GM12878 (cell line): ENCODE measurements around the gene TNFRSF8. TPM values are rescaled to one million over a fixed set of nuclear protein-coding genes. Genes with fewer than 3 reads are reported as not detected.

ENCODE experiments used
- ASH2L ChIP-seq: fragments of 300-600, 200-600 bp; sonication (generic); IDR thresholded peaks from 2 replicates; pipeline ENCODE4 v1.6.1; 2017; ENCODE audit warnings: low read depth, mild to moderate bottlenecking, borderline replicate concordance
- ATF7 ChIP-seq: fragments of 450-650 bp; IDR thresholded peaks from 2 replicates; pipeline ENCODE4 v1.6.1; 2016; ENCODE audit warnings: low read depth, mild to moderate bottlenecking
- BMI1 ChIP-seq: fragments of 450-650 bp; IDR thresholded peaks from 2 replicates; pipeline ENCODE4 v1.6.1; 2016; ENCODE audit warnings: mild to moderate bottlenecking, moderate library complexity, borderline replicate concordance
- BRCA1 ChIP-seq: IDR thresholded peaks from 2 replicates; pipeline ENCODE4 v1.6.1; 2011; ENCODE audit warnings: low read depth, low read length, improper control_type of control experiment
- CBX3 ChIP-seq: fragments of 200-600 bp; sonication (generic); IDR thresholded peaks from 2 replicates; pipeline ENCODE4 v1.6.1; 2016; ENCODE audit warnings: low read depth, borderline replicate concordance
- FOXK2 ChIP-seq: fragments of 450-650 bp; IDR thresholded peaks from 2 replicates; pipeline ENCODE4 v1.6.1; 2017; ENCODE audit warnings: mild to moderate bottlenecking, moderate library complexity
- IKZF1 ChIP-seq: fragments of 450-650 bp; conservative IDR thresholded peaks from 2 replicates; pipeline ENCODE4 v1.6.1; 2017; ENCODE audit warnings: antibody characterized with exemption, mild to moderate bottlenecking
- IKZF2 ChIP-seq, 2 experiments: fragments of 450-650 bp; IDR thresholded peaks; 2 replicates each; pipeline ENCODE4 v1.6.1; 2017; ENCODE audit warnings: mild to moderate bottlenecking in 2 of 2, moderate library complexity in 2 of 2
- KAT2A ChIP-seq: conservative IDR thresholded peaks from 2 replicates; pipeline ENCODE4 v1.6.1; 2011; ENCODE audit warnings: low read depth, low read length; ENCODE audit not compliant: control insufficient read depth
- MYB ChIP-seq: fragments of 150-350 bp; IDR thresholded peaks from 2 replicates; pipeline ENCODE4 v1.6.1; 2014; ENCODE audit warnings: mild to moderate bottlenecking, low read depth, low read length, borderline replicate concordance
- POU2F2 ChIP-seq: IDR thresholded peaks from 3 replicates; pipeline ENCODE4 v1.6.1; 2011; ENCODE audit warnings: low read depth, mild to moderate bottlenecking, low read length, borderline replicate concordance
- RAD21 ChIP-seq: IDR thresholded peaks from 2 replicates; pipeline ENCODE4 v1.6.1; 2011; ENCODE audit warnings: mild to moderate bottlenecking, low read depth, low read length, moderate library complexity; ENCODE audit not compliant: insufficient read depth
- RBBP5 ChIP-seq: fragments of 200-600 bp; sonication (generic); conservative IDR thresholded peaks from 2 replicates; pipeline ENCODE4 v1.6.1; 2016
- SMAD1 ChIP-seq: fragments of 450-650 bp; IDR thresholded peaks from 2 replicates; pipeline ENCODE4 v1.6.1; 2018; ENCODE audit warnings: mild to moderate bottlenecking, low read depth; ENCODE audit not compliant: partially characterized antibody
- SREBF1 ChIP-seq: IDR thresholded peaks from 2 replicates; pipeline ENCODE4 v1.6.1; 2012; ENCODE audit warnings: mild to moderate bottlenecking, low read length
- SUPT20H ChIP-seq: IDR thresholded peaks from 2 replicates; pipeline ENCODE4 v1.6.1; 2011; ENCODE audit warnings: low read depth, mild to moderate bottlenecking, low read length, moderate library complexity, borderline replicate concordance; ENCODE audit not compliant: control insufficient read depth
- TCF12 ChIP-seq: IDR thresholded peaks from 2 replicates; pipeline ENCODE4 v1.6.1; 2011; ENCODE audit warnings: low read depth, mild to moderate bottlenecking, low read length
- ZNF24 ChIP-seq: fragments of 450-650 bp; IDR thresholded peaks from 2 replicates; pipeline ENCODE4 v1.6.1; 2017; ENCODE audit warnings: antibody characterized with exemption, mild to moderate bottlenecking
- ZNF274 ChIP-seq: IDR thresholded peaks from one replicate; pipeline ENCODE4 v1.8.0; 2011; ENCODE audit not compliant: insufficient read length, insufficient read depth
- polyA plus RNA-seq, 11 experiments: library from polyadenylated mRNA; depleted of rRNA in 4 of 11; unstranded in 6 of 11; stranded (reverse) in 5 of 11; fragments of >200 nt; fragmentation: Nextera tagmentation in 4 of 11; fragmentation: Illumina TruSeq in 1 of 11; extraction: Ambion mirVana in 4 of 11; extraction: Trizol in 1 of 11; gene quantifications; 1 replicate in 1 of 11; 2 replicates in 10 of 11; pipeline versions ENCODE4 v1.2.1 to v1.2.3, GENCODE V29; 2011 to 2016; ENCODE audit warnings: inconsistent platforms in 2 of 11, missing spikeins in 2 of 11, low read depth in 1 of 11
- total RNA-seq, 4 experiments: library from RNA; depleted of rRNA in 3 of 4; stranded (reverse); fragments of >200 nt in 3 of 4; fragmentation: Illumina TruSeq in 1 of 4; extraction: Trizol in 1 of 4; gene quantifications; 2 replicates each; pipeline versions ENCODE4 v1.2.1 to v1.2.3, GENCODE V29; 2013 to 2021
- TF ChIP-seq, protein P1 (sequence below): IDR thresholded peaks from 2 replicates; pipeline ENCODE4 v1.6.1; 2011; ENCODE audit warnings: low read depth, mild to moderate bottlenecking, low read length, moderate library complexity, borderline replicate concordance; ENCODE audit errors: extremely low read depth
- TF ChIP-seq, protein P2 (sequence below): fragments of 450-650 bp; IDR thresholded peaks from 2 replicates; pipeline ENCODE4 v1.6.1; 2017; ENCODE audit warnings: mild to moderate bottlenecking
- TF ChIP-seq, protein P3 (sequence below): IDR thresholded peaks from 2 replicates; pipeline ENCODE4 v1.6.1; 2012; ENCODE audit warnings: low read depth, low read length, improper control_type of control experiment
- TF ChIP-seq, protein P4 (sequence below): IDR thresholded peaks from 2 replicates; pipeline ENCODE4 v1.6.1; 2012; ENCODE audit warnings: low read length, inconsistent platforms
- TF ChIP-seq, protein P5 (sequence below): fragments of 450-650 bp; conservative IDR thresholded peaks from 2 replicates; pipeline ENCODE4 v1.6.1; 2017; ENCODE audit warnings: mild to moderate bottlenecking, moderate library complexity
- TF ChIP-seq, protein P6 (sequence below): fragments of 450-650 bp; IDR thresholded peaks from 2 replicates; pipeline ENCODE4 v1.6.1; 2017; ENCODE audit warnings: low read depth, mild to moderate bottlenecking, moderate library complexity

The TNFRSF8 gene
- total and polyA plus RNA-seq, 10 of the 15 experiments (the other 5 are each of a cell fraction or from before 2014, with no cell fraction given): 9.8 to 114 (median 58.8) TPM

DNA sequence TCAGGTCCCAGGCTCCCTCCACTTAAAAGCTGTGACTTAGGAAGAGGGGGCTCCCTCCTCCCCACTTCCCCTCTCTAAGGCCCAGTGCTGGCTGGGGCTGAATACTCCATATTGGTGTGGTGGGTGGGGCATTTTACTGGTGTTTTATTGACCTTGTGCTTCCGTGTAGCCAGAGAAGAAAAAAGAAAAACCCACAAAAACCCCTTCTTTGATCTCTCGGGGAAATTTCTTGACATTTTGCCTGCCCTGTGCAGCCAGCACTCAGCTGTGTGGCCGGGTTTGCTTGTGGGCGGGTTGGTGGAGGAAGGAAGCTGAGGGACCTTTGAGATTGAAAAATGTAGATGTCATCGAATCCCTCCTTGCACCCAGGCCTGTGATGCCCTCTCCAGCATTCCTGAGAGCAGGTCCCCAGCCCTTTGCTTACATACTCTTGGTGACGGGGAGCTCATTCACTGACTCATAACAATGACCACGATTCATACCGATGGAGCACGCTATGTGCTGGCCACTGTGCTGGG is 24.8 kb downstream of the TNFRSF8 start (continued):
- TF ChIP-seq SUPT20H: no peak
- peak; percentile 58 to 62 for TF ChIP-seq IKZF2 (IDR thresholded peaks at IDR 0.05)
- no peak for TF ChIP-seq TCF12
- TF ChIP-seq, protein P1, sequence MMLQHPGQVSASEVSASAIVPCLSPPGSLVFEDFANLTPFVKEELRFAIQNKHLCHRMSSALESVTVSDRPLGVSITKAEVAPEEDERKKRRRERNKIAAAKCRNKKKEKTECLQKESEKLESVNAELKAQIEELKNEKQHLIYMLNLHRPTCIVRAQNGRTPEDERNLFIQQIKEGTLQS: no peak
- TF ChIP-seq KAT2A: no peak
- TF ChIP-seq, protein P2, sequence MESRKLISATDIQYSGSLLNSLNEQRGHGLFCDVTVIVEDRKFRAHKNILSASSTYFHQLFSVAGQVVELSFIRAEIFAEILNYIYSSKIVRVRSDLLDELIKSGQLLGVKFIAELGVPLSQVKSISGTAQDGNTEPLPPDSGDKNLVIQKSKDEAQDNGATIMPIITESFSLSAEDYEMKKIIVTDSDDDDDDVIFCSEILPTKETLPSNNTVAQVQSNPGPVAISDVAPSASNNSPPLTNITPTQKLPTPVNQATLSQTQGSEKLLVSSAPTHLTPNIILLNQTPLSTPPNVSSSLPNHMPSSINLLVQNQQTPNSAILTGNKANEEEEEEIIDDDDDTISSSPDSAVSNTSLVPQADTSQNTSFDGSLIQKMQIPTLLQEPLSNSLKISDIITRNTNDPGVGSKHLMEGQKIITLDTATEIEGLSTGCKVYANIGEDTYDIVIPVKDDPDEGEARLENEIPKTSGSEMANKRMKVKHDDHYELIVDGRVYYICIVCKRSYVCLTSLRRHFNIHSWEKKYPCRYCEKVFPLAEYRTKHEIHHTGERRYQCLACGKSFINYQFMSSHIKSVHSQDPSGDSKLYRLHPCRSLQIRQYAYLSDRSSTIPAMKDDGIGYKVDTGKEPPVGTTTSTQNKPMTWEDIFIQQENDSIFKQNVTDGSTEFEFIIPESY: no peak
- no peak for TF ChIP-seq BMI1
- TF ChIP-seq, protein P3, sequence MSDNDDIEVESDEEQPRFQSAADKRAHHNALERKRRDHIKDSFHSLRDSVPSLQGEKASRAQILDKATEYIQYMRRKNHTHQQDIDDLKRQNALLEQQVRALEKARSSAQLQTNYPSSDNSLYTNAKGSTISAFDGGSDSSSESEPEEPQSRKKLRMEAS: no peak
- no peak for TF ChIP-seq ASH2L
- TF ChIP-seq MYB: no peak
- no peak for TF ChIP-seq FOXK2
- peak; percentile 50; the same call in 1 of the 2 replicates for TF ChIP-seq ATF7
- TF ChIP-seq BRCA1: no peak
- TF ChIP-seq RBBP5: no peak
- TF ChIP-seq IKZF1: peak; percentile 66
- TF ChIP-seq, protein P4, sequence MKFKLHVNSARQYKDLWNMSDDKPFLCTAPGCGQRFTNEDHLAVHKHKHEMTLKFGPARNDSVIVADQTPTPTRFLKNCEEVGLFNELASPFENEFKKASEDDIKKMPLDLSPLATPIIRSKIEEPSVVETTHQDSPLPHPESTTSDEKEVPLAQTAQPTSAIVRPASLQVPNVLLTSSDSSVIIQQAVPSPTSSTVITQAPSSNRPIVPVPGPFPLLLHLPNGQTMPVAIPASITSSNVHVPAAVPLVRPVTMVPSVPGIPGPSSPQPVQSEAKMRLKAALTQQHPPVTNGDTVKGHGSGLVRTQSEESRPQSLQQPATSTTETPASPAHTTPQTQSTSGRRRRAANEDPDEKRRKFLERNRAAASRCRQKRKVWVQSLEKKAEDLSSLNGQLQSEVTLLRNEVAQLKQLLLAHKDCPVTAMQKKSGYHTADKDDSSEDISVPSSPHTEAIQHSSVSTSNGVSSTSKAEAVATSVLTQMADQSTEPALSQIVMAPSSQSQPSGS: peak; percentile 65; the same call in 1 of the 2 replicates
- TF ChIP-seq RAD21: no peak
- TF ChIP-seq, protein P5, sequence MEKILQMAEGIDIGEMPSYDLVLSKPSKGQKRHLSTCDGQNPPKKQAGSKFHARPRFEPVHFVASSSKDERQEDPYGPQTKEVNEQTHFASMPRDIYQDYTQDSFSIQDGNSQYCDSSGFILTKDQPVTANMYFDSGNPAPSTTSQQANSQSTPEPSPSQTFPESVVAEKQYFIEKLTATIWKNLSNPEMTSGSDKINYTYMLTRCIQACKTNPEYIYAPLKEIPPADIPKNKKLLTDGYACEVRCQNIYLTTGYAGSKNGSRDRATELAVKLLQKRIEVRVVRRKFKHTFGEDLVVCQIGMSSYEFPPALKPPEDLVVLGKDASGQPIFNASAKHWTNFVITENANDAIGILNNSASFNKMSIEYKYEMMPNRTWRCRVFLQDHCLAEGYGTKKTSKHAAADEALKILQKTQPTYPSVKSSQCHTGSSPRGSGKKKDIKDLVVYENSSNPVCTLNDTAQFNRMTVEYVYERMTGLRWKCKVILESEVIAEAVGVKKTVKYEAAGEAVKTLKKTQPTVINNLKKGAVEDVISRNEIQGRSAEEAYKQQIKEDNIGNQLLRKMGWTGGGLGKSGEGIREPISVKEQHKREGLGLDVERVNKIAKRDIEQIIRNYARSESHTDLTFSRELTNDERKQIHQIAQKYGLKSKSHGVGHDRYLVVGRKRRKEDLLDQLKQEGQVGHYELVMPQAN: 0 out of 2 replicates have a peak, but pooled peaks have one; percentile 31
- no peak for TF ChIP-seq ZNF24
- TF ChIP-seq SREBF1: no peak
- TF ChIP-seq SMAD1: no peak
- no peak for TF ChIP-seq ZNF274
- TF ChIP-seq, protein P6, sequence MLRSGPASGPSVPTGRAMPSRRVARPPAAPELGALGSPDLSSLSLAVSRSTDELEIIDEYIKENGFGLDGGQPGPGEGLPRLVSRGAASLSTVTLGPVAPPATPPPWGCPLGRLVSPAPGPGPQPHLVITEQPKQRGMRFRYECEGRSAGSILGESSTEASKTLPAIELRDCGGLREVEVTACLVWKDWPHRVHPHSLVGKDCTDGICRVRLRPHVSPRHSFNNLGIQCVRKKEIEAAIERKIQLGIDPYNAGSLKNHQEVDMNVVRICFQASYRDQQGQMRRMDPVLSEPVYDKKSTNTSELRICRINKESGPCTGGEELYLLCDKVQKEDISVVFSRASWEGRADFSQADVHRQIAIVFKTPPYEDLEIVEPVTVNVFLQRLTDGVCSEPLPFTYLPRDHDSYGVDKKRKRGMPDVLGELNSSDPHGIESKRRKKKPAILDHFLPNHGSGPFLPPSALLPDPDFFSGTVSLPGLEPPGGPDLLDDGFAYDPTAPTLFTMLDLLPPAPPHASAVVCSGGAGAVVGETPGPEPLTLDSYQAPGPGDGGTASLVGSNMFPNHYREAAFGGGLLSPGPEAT: peak; percentile 75
- TF ChIP-seq POU2F2: no peak
- no peak for TF ChIP-seq CBX3
